IMR-90 (cell line): Measurements from ENCODE around the gene MRC2. TPM values are rescaled to one million over a fixed set of nuclear protein-coding genes. Genes with fewer than 3 reads are reported as not detected.

ENCODE experiments used
- ATAC-seq: fragments of 200-7000 bp; cut with Tn5 transposase; 2 replicates; pipeline ENCODE4 v1.9.1; 2020; ENCODE audit warnings: low read depth, mild to moderate bottlenecking, moderate library complexity
- BruUV-seq: library from RNA; stranded (reverse); fragments of 400-500 nt; replicated peaks from 2 replicates; lab custom pipeline; 2021; lab: Mats Ljungman, UMichigan
- CTCF ChIA-PET: fragments of 300-600 bp; formaldehyde crosslinking; extraction: SDS; loops from one replicate; lab custom pipeline; 2021; ENCODE audit warnings: antibody characterized with exemption; lab: Yijun Ruan, JAX
- POLR2A ChIA-PET: fragments of 300-600 bp; sonication (Branson Sonifier 250); formaldehyde crosslinking; loops from one replicate; lab custom pipeline; 2022; ENCODE audit warnings: antibody characterized with exemption; ENCODE audit not compliant: unreplicated experiment; lab: Charles Lee
- DNase-seq: peaks from one replicate; pipeline ENCODE4 v3.0.0; 2013
- H2AFZ ChIP-seq: replicated peaks from 2 replicates; pipeline ENCODE3; 2013; ENCODE audit warnings: low read length, mild to moderate bottlenecking; ENCODE audit not compliant: poor library complexity
- H2AK5ac ChIP-seq: 2 replicates; pipeline ENCODE4 v1.6.1; 2013; ENCODE audit warnings: low read depth, low read length, inconsistent platforms
- H2AK9ac ChIP-seq: replicated peaks from 2 replicates; pipeline ENCODE3; 2013; ENCODE audit warnings: mild to moderate bottlenecking, low read depth, low read length, moderate library complexity; ENCODE audit not compliant: poor library complexity
- H2BK120ac ChIP-seq: 2 replicates; pipeline ENCODE4 v1.6.1; 2013; ENCODE audit warnings: low read depth, low read length, inconsistent platforms
- H2BK15ac ChIP-seq: 3 replicates; pipeline ENCODE4 v1.6.1; 2013; ENCODE audit warnings: low read depth, low read length, inconsistent platforms
- H2BK20ac ChIP-seq: 2 replicates; pipeline ENCODE4 v1.6.1; 2013; ENCODE audit warnings: low read depth, mild to moderate bottlenecking, inconsistent platforms, low read length, moderate library complexity
- H2BK5ac ChIP-seq: 2 replicates; pipeline ENCODE4 v1.6.1; 2013; ENCODE audit warnings: mild to moderate bottlenecking, low read depth, low read length, inconsistent platforms; ENCODE audit not compliant: poor library complexity, severe bottlenecking
- H3K14ac ChIP-seq: replicated peaks from 2 replicates; pipeline ENCODE4 v1.6.1; 2013; ENCODE audit warnings: low read depth, low read length, inconsistent platforms
- H3K18ac ChIP-seq: 2 replicates; pipeline ENCODE4 v1.6.1; 2013; ENCODE audit warnings: low read depth, low read length, control low read depth
- H3K23ac ChIP-seq: 2 replicates; pipeline ENCODE4 v1.6.1; 2013; ENCODE audit warnings: low read depth, low read length, inconsistent platforms
- H3K27ac ChIP-seq: 2 replicates; pipeline ENCODE4 v1.5.1; 2013; ENCODE audit warnings: mild to moderate bottlenecking, control low read depth, low read length; ENCODE audit not compliant: insufficient read depth
- H3K27me3 ChIP-seq: 2 replicates; pipeline ENCODE4 v1.6.1; 2013; ENCODE audit warnings: low read length; ENCODE audit not compliant: control insufficient read depth, insufficient read depth
- H3K36me3 ChIP-seq: 2 replicates; pipeline ENCODE4 v1.6.1; 2013; ENCODE audit warnings: low read length, mixed read lengths; ENCODE audit not compliant: control insufficient read depth, insufficient read depth
- H3K4ac ChIP-seq: 2 replicates; pipeline ENCODE4 v1.6.1; 2013; ENCODE audit warnings: low read depth, low read length, inconsistent platforms
- H3K4me1 ChIP-seq: 2 replicates; pipeline ENCODE4 v1.6.1; 2013; ENCODE audit warnings: low read length, mixed read lengths; ENCODE audit not compliant: control insufficient read depth, insufficient read depth
- H3K4me2 ChIP-seq: 2 replicates; pipeline ENCODE4 v1.6.1; 2013; ENCODE audit warnings: low read depth, mild to moderate bottlenecking, control low read depth, low read length, moderate library complexity
- H3K4me3 ChIP-seq: 2 replicates; pipeline ENCODE4 v1.5.1; 2013; ENCODE audit warnings: low read depth, mild to moderate bottlenecking, control low read depth, low read length, moderate library complexity; ENCODE audit not compliant: insufficient read depth
- H3K56ac ChIP-seq: 2 replicates; pipeline ENCODE4 v1.6.1; 2013; ENCODE audit warnings: low read length, inconsistent platforms; ENCODE audit not compliant: insufficient read depth; ENCODE audit errors: extremely low read depth
- H3K79me1 ChIP-seq, 2 experiments: 2 replicates each; pipeline ENCODE4 v1.6.1; 2013; ENCODE audit warnings: low read length in 2 of 2, inconsistent platforms in 1 of 2, low read depth in 1 of 2
- H3K9ac ChIP-seq: 2 replicates; pipeline ENCODE4 v1.6.1; 2013; ENCODE audit warnings: low read depth, low read length, control low read depth
- H3K9me1 ChIP-seq: 2 replicates; pipeline ENCODE4 v1.6.1; 2013; ENCODE audit warnings: low read length, inconsistent platforms; ENCODE audit not compliant: insufficient read depth
- H3K9me3 ChIP-seq: 2 replicates; pipeline ENCODE4 v1.6.1; 2013; ENCODE audit warnings: low read length; ENCODE audit not compliant: control insufficient read depth, insufficient read depth
- H4K20me1 ChIP-seq: 2 replicates; pipeline ENCODE4 v1.6.1; 2013; ENCODE audit warnings: low read length, inconsistent platforms; ENCODE audit not compliant: insufficient read depth
- H4K5ac ChIP-seq: 2 replicates; pipeline ENCODE4 v1.6.1; 2013; ENCODE audit warnings: mild to moderate bottlenecking, low read depth, low read length, control low read depth
- H4K8ac ChIP-seq, 2 experiments: 2 replicates each; pipeline ENCODE4 v1.6.1; 2013; ENCODE audit warnings: low read depth in 2 of 2, low read length in 2 of 2, control low read depth in 1 of 2, inconsistent platforms in 1 of 2
- H4K91ac ChIP-seq: 2 replicates; pipeline ENCODE4 v1.6.1; 2013; ENCODE audit warnings: low read depth, low read length, inconsistent platforms; ENCODE audit not compliant: insufficient read depth
- BHLHE40 ChIP-seq: fragments of 150-350 bp; IDR thresholded peaks from 2 replicates; pipeline ENCODE4 v1.6.1; 2016; ENCODE audit warnings: mild to moderate bottlenecking, low read depth, low read length
- CEBPB ChIP-seq: IDR thresholded peaks from 2 replicates; pipeline ENCODE4 v1.6.1; 2012; ENCODE audit warnings: low read depth, low read length, improper control_type of control experiment
- CHD1 ChIP-seq: IDR thresholded peaks from 2 replicates; pipeline ENCODE4 v1.6.1; 2012; ENCODE audit warnings: low read depth, low read length, improper control_type of control experiment
- CTCF ChIP-seq: conservative IDR thresholded peaks from 2 replicates; pipeline ENCODE4 v1.5.1; 2012; ENCODE audit warnings: mild to moderate bottlenecking, low read depth, low read length, improper control_type of control experiment
- ELK1 ChIP-seq: fragments of 150-350 bp; IDR thresholded peaks from 2 replicates; pipeline ENCODE4 v1.6.1; 2016; ENCODE audit warnings: low read depth, mild to moderate bottlenecking, low read length, moderate library complexity, borderline replicate concordance
- FOS ChIP-seq: fragments of 150-350 bp; IDR thresholded peaks from 2 replicates; pipeline ENCODE4 v1.6.1; 2016; ENCODE audit warnings: low read depth, low read length
- MAFK ChIP-seq: IDR thresholded peaks from 2 replicates; pipeline ENCODE4 v1.6.1; 2012; ENCODE audit warnings: low read depth, low read length, improper control_type of control experiment
- MAZ ChIP-seq: IDR thresholded peaks from 2 replicates; pipeline ENCODE4 v1.6.1; 2012; ENCODE audit warnings: low read depth, mild to moderate bottlenecking, low read length, improper control_type of control experiment, moderate library complexity, borderline replicate concordance
- MXI1 ChIP-seq: IDR thresholded peaks from 2 replicates; pipeline ENCODE4 v1.6.1; 2012; ENCODE audit warnings: low read depth, mild to moderate bottlenecking, low read length, moderate library complexity, borderline replicate concordance
- NFE2L2 ChIP-seq: fragments of 150-350 bp; IDR thresholded peaks from 2 replicates; pipeline ENCODE4 v1.6.1; 2016; ENCODE audit warnings: low read depth, mild to moderate bottlenecking, low read length
- POLR2A ChIP-seq: IDR thresholded peaks from 2 replicates; pipeline ENCODE4 v1.6.1; 2012; ENCODE audit warnings: mild to moderate bottlenecking, low read depth, low read length
- RAD21 ChIP-seq: IDR thresholded peaks from 2 replicates; pipeline ENCODE4 v1.6.1; 2012; ENCODE audit warnings: low read length, improper control_type of control experiment
- RCOR1 ChIP-seq: IDR thresholded peaks from 2 replicates; pipeline ENCODE4 v1.6.1; 2012; ENCODE audit warnings: mild to moderate bottlenecking, low read length, improper control_type of control experiment; ENCODE audit not compliant: insufficient replicate concordance
- RFX5 ChIP-seq: IDR thresholded peaks from 2 replicates; pipeline ENCODE4 v1.8.0; 2012; ENCODE audit warnings: low read depth, mild to moderate bottlenecking, low read length, moderate library complexity
- SMC3 ChIP-seq: fragments of 150-350 bp; IDR thresholded peaks from 2 replicates; pipeline ENCODE4 v1.6.1; 2016; ENCODE audit warnings: low read depth, mild to moderate bottlenecking, antibody characterized with exemption, low read length, moderate library complexity
- USF2 ChIP-seq: fragments of 150-350 bp; IDR thresholded peaks from 2 replicates; pipeline ENCODE4 v1.6.1; 2017; ENCODE audit warnings: mild to moderate bottlenecking, antibody characterized with exemption, low read length, low read depth
- WGBS, 2 experiments: methylation state at CpG; one replicate each; pipeline versions ENCODE4 v1.1.5 to v1.1.7; 2013; ENCODE audit warnings: missing lambda C conversion rate in 2 of 2; ENCODE audit not compliant: insufficient read length in 1 of 2; ENCODE audit errors: extremely low coverage in 2 of 2; 5-methylcytosine and 5-hydroxymethylcytosine counted together
- dilution Hi-C: fragments of 300-500 bp; cut with HindIII; formaldehyde crosslinking; loops from one replicate; pipeline ENCODE4 v1.14.3; 2018; ENCODE audit warnings: low sequenced_read_pairs; ENCODE audit not compliant: unreplicated experiment
- in situ Hi-C: fragments of 300-500 bp; cut with MboI; formaldehyde crosslinking; loops from 3 replicates; pipeline ENCODE4 v1.14.3; 2019; ENCODE audit warnings: low sequenced_read_pairs, inconsistent platforms, mixed read lengths
- intact Hi-C: fragments of 100-400 bp; cut with micrococcal nuclease; formaldehyde crosslinking; loops from 2 replicates; pipeline ENCODE4 v1.10.0; 2022
- polyA plus RNA-seq, 3 experiments: library from polyadenylated mRNA; depleted of rRNA; stranded (reverse); fragments of >200 nt; gene quantifications; 2 replicates each; pipeline ENCODE4 v1.2.3, GENCODE V29; 2012; ENCODE audit warnings: low replicate concordance in 1 of 3
- total RNA-seq: library from RNA; depleted of rRNA; stranded (reverse); fragments of >200 nt; gene quantifications from 2 replicates; pipeline ENCODE4 v1.2.3, GENCODE V29; 2012

MRC2 gene
- total and polyA plus RNA-seq, 2 of the 4 experiments (the other 2 are of a cell fraction): 39.3 to 137 TPM

- H2AK5ac ChIP-seq: no peak overlapping the region
- no peak overlapping the region for H2AFZ ChIP-seq
- H2BK5ac ChIP-seq: no peak overlapping the region
- no peaks in the 10 kb centered on the region for H3K27me3 ChIP-seq
- no peak overlapping the region for H2BK15ac ChIP-seq
- no peak overlapping the region for H3K9ac ChIP-seq
- peaks cover 37 to 96% of the 10 kb centered on the region in 2 experiments for H3K79me1 ChIP-seq
- intact Hi-C loops: loop anchor here (10.0 kb wide), 1 partner anchor 101 kb away; no protein-coding TSS in a partner anchor
- no peak overlapping the region for H3K4me2 ChIP-seq
- peaks cover 18% of the 10 kb centered on the region for H3K36me3 ChIP-seq
- no peak overlapping the region for H4K91ac ChIP-seq
- H3K18ac ChIP-seq: no peak overlapping the region
- H3K4me1 ChIP-seq: peaks cover 23% of the 10 kb centered on the region
- peaks cover 54% of the 10 kb centered on the region for H4K20me1 ChIP-seq
- no peak overlapping the region for H4K5ac ChIP-seq
- H2AK9ac ChIP-seq: peak overlapping the region; percentile 84
- H3K56ac ChIP-seq: no peak overlapping the region
- 70% methylated on average over 2 of the region's 6 CpGs; no CpG with 5 or more reads in 1 of the 2 experiments for WGBS, 2 experiments
- H3K14ac ChIP-seq: no peak overlapping the region
- no peak for DNase-seq
- no peak overlapping the region for H3K4me3 ChIP-seq
- no peak overlapping the region for H3K23ac ChIP-seq
- no peak overlapping the region for H4K8ac ChIP-seq
- in situ Hi-C loops: no loop called here
- POLR2A ChIA-PET: no interaction called here
- H3K9me3 ChIP-seq: no peaks in the 10 kb centered on the region; the same call in 1 of the 2 replicates
- dilution Hi-C loops: no loop called here
- peaks cover 30% of the 10 kb centered on the region for H3K9me1 ChIP-seq
- CTCF ChIA-PET: no interaction called here
- no TSS peak for BruUV-seq
- H3K4ac ChIP-seq: no peak overlapping the region
- H2BK20ac ChIP-seq: no peak overlapping the region
- H2BK120ac ChIP-seq: no peak overlapping the region
- no peak overlapping the region for H3K27ac ChIP-seq
- ATAC-seq: no peak
- TF ChIP-seq CTCF (no peak), USF2 (no peak), CHD1 (no peak), POLR2A (no peak), NFE2L2 (no peak), SMC3 (no peak), BHLHE40 (no peak), MAFK (no peak), RAD21 (no peak), FOS (no peak), CEBPB (no peak), RCOR1 (no peak), MAZ (no peak), ELK1 (no peak), MXI1 (no peak), RFX5 (no peak)
These were observed 28.2 kb downstream of the MRC2 start for GRCh38 chr17:62655656-62656055.
